ENCODE results near the gene ADISSP. TPM values are rescaled to one million over a fixed set of nuclear protein-coding genes. Genes with fewer than 3 reads are reported as not detected.

Gene ADISSP
- total and polyA plus RNA-seq, 2 of the 13 experiments (the other 11 are each of a cell fraction or from before 2014, with no cell fraction given), result 38.3 to 90.6 TPM

- TF ChIP-seq, protein P1, sequence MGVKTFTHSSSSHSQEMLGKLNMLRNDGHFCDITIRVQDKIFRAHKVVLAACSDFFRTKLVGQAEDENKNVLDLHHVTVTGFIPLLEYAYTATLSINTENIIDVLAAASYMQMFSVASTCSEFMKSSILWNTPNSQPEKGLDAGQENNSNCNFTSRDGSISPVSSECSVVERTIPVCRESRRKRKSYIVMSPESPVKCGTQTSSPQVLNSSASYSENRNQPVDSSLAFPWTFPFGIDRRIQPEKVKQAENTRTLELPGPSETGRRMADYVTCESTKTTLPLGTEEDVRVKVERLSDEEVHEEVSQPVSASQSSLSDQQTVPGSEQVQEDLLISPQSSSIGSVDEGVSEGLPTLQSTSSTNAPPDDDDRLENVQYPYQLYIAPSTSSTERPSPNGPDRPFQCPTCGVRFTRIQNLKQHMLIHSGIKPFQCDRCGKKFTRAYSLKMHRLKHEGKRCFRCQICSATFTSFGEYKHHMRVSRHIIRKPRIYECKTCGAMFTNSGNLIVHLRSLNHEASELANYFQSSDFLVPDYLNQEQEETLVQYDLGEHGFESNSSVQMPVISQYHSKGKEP (CRISPR knock-in tag; IDR thresholded peaks at IDR 0.05), result peak; percentile 30; the same call in 1 of the 2 replicates
- TF ChIP-seq ZNF616 (CRISPR knock-in tag; IDR thresholded peaks at IDR 0.05; ENCODE audit: low read depth) (no peak), TBP (CRISPR knock-in tag; IDR thresholded peaks at IDR 0.05) (no peak), ZBTB49 (CRISPR knock-in tag; IDR thresholded peaks at IDR 0.05; ENCODE audit: borderline replicate concordance) (no peak), ZNF3 (CRISPR knock-in tag; IDR thresholded peaks at IDR 0.05) (no peak), ZNF672 (CRISPR knock-in tag; IDR thresholded peaks at IDR 0.05) (no peak), MLLT10 (CRISPR knock-in tag; IDR thresholded peaks at IDR 0.05) (no peak), CBFB (CRISPR knock-in tag; IDR thresholded peaks at IDR 0.05) (peak; percentile 45; the same call in 1 of the 2 replicates), HES4 (CRISPR knock-in tag; IDR thresholded peaks at IDR 0.05; ENCODE audit: borderline replicate concordance) (no peak; the same call in 1 of the 2 replicates), KLF16 (CRISPR knock-in tag; IDR thresholded peaks at IDR 0.05) (peak in 1 of 2 experiments; percentile 55; a peak in 1 of 4 replicates), ELF3 (CRISPR knock-in tag; IDR thresholded peaks at IDR 0.05) (peak; percentile 72)
- TF ChIP-seq, protein P2, sequence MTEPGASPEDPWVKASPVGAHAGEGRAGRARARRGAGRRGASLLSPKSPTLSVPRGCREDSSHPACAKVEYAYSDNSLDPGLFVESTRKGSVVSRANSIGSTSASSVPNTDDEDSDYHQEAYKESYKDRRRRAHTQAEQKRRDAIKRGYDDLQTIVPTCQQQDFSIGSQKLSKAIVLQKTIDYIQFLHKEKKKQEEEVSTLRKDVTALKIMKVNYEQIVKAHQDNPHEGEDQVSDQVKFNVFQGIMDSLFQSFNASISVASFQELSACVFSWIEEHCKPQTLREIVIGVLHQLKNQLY (CRISPR knock-in tag; IDR thresholded peaks at IDR 0.05), result 0 out of 2 replicates have a peak, but pooled peaks have one; percentile 23
- TF ChIP-seq, protein P3, sequence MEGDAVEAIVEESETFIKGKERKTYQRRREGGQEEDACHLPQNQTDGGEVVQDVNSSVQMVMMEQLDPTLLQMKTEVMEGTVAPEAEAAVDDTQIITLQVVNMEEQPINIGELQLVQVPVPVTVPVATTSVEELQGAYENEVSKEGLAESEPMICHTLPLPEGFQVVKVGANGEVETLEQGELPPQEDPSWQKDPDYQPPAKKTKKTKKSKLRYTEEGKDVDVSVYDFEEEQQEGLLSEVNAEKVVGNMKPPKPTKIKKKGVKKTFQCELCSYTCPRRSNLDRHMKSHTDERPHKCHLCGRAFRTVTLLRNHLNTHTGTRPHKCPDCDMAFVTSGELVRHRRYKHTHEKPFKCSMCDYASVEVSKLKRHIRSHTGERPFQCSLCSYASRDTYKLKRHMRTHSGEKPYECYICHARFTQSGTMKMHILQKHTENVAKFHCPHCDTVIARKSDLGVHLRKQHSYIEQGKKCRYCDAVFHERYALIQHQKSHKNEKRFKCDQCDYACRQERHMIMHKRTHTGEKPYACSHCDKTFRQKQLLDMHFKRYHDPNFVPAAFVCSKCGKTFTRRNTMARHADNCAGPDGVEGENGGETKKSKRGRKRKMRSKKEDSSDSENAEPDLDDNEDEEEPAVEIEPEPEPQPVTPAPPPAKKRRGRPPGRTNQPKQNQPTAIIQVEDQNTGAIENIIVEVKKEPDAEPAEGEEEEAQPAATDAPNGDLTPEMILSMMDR (CRISPR knock-in tag; IDR thresholded peaks at IDR 0.05), result peak; percentile 83
- TF ChIP-seq, protein P4, sequence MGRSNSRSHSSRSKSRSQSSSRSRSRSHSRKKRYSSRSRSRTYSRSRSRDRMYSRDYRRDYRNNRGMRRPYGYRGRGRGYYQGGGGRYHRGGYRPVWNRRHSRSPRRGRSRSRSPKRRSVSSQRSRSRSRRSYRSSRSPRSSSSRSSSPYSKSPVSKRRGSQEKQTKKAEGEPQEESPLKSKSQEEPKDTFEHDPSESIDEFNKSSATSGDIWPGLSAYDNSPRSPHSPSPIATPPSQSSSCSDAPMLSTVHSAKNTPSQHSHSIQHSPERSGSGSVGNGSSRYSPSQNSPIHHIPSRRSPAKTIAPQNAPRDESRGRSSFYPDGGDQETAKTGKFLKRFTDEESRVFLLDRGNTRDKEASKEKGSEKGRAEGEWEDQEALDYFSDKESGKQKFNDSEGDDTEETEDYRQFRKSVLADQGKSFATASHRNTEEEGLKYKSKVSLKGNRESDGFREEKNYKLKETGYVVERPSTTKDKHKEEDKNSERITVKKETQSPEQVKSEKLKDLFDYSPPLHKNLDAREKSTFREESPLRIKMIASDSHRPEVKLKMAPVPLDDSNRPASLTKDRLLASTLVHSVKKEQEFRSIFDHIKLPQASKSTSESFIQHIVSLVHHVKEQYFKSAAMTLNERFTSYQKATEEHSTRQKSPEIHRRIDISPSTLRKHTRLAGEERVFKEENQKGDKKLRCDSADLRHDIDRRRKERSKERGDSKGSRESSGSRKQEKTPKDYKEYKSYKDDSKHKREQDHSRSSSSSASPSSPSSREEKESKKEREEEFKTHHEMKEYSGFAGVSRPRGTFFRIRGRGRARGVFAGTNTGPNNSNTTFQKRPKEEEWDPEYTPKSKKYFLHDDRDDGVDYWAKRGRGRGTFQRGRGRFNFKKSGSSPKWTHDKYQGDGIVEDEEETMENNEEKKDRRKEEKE (IDR thresholded peaks at IDR 0.05), result no peak
These were observed 19.2 kb upstream of the ADISSP start, which contains the start of gene CENPB (continued) for GRCh38 chr20:3786665-3787323.

All from HepG2 (cell line).